Retinal pigment epithelial cell (primary cell): ENCODE data around the gene C5orf47.

Source experiments
- DNase-seq: peaks from one replicate; pipeline ENCODE4 v3.0.0-alpha.2; 2010; ENCODE audit warnings: low read depth
- H3K4me3 ChIP-seq: 2 replicates; pipeline ENCODE4 v1.5.1; 2011; ENCODE audit warnings: mild to moderate bottlenecking, low read length, control low read depth, moderate library complexity
- CTCF ChIP-seq: conservative IDR thresholded peaks from 2 replicates; pipeline ENCODE4 v1.5.1; 2011; ENCODE audit warnings: low read depth, low read length, control low read depth, inconsistent platforms

C5orf47 gene

GRCh38 chr5:173946323-173946722 lies 42.6 kb upstream of the C5orf47 start:
- H3K4me3 ChIP-seq, result no peak overlapping the region
- no peak for TF ChIP-seq CTCF
- DNase-seq, result no peak

DNA sequence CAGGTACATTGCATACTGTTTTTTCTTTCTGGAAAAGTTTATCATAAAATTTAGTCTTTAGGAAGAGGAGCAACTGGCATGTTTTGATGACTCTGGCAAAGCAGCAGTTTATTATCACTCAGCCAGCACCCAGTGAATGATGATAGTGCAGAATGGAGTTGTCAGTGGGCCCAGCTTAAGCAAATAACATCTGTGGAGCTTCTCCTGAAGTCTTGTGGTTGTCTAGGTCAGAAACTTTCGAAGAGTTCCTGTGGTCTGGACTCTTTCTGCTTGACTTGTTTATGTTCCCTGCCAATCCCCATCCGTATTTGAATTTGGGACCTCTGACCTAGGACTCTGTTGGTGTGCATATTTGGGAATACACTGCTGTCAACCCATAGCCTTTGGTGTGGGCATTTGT lies 38.1 kb upstream of the C5orf47 start:
- no peak for DNase-seq
- no peak for TF ChIP-seq CTCF
- no peak overlapping the region for H3K4me3 ChIP-seq

- TF ChIP-seq CTCF, result no peak
- no peak overlapping the region for H3K4me3 ChIP-seq
- DNase-seq, result no peak
These were observed 35.4 kb upstream of the C5orf47 start for GRCh38 chr5:173953528-173954090.

DNA sequence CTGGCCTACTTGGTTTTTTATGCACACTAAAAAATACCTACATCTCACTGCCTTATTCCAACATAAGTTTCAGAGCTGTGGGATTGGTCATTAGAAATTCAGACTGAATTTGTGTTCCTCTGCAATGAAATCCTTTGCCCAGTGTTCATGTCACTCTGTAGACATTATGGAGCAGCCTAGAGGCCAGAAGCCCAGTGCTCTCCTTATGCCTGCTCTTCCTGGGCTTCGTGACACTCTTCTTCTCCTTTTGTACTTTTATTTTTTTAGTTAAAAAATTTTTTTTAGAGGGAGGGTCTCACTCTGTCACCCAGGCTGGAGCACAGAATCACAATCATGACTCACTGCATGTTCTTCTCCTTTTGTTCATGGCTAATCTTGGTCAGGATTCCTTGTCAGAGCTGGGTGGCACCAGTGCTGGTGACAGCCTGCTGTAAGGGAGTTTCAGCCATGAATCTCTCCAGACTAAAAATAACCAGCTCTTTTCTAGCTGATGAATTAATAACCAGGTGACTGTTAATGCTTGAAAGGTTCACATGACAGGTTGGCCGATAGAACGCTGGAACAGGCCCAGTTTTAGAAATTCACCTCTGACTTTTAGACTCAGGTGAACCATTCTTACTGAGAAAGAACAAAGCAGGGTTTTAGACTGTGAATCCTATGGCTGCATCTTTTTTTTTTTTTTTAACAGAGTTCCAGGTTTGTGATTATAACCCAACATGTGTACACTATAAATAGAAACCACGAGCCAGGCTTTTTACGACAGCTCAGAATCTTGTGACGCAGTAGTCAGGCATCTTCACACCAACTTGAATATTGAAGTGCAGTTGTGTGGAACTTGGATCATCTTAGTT lies 34.1 kb upstream of the C5orf47 start:
- H3K4me3 ChIP-seq, result no peak overlapping the region
- TF ChIP-seq CTCF, result no peak
- peak; percentile 88 for DNase-seq

GRCh38 chr5:173960986-173961385 lies 28.0 kb upstream of the C5orf47 start:
- no peak for DNase-seq
- no peak overlapping the region for H3K4me3 ChIP-seq
- TF ChIP-seq CTCF, result no peak

DNA sequence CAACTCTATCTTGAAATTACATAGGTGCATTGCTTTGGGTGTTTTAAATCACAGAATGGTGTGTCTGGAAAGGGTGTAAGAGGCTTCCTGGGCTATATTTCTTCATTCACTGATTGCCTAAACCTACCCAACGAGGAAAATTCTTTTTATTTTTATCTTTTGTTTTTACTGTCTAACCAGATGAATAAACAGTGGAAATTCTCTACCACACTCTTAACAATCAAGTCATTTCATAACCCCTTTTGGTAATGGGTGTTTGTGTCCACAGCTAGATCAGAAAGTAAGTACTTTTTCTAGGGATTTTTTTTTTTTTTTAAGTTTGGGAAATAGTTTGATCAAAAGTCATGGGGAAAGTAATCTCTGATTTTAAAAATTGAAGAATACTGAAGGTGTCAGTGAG lies 27.6 kb upstream of the C5orf47 start:
- no peak overlapping the region for H3K4me3 ChIP-seq
- TF ChIP-seq CTCF, result no peak
- DNase-seq, result no peak

GRCh38 chr5:173962436-173962972 lies 26.5 kb upstream of the C5orf47 start:
- no peak for DNase-seq
- no peak for TF ChIP-seq CTCF
- H3K4me3 ChIP-seq, result no peak overlapping the region
